Activated CD4-positive, alpha-beta T cell treated with anti-CD3 and anti-CD28 coated beads for 1 hour (primary cell): ENCODE data around the gene LDLRAD2.
"Not testable (repeated sequence)": the region's sequence is repeated elsewhere in the genome, so short reads cannot be mapped to it uniquely, and the experiment has no call there.

Experiments
- DNase-seq: peaks from one replicate; pipeline ENCODE4 v3.0.0-alpha.2; 2020

The LDLRAD2 gene

GRCh38 chr1:21783679-21784603 lies 28.1 kb upstream of the LDLRAD2 start:
- no peak for DNase-seq

GRCh38 chr1:21785764-21786163 lies 26.3 kb upstream of the LDLRAD2 start:
- DNase-seq = not testable (repeated sequence)

DNA sequence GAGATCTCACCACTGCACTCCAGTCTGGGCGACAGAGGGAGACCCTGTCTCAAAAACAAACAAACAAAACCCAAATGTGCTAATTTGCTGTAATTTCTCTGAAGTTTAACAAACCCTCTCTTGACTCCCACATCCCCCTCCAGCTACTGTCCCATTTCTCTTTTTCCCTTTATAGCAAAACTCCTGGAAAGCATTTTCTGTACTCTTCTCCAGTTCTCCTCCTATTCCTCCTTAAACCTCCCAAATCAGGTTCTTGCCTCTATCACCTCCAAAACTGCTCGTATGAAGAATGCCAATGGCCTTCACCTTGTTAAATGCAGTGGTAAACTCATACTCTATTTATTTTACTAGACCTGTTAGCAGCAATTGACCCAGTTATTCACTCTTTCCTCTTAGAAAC lies 25.4 kb upstream of the LDLRAD2 start:
- no peak for DNase-seq

DNA sequence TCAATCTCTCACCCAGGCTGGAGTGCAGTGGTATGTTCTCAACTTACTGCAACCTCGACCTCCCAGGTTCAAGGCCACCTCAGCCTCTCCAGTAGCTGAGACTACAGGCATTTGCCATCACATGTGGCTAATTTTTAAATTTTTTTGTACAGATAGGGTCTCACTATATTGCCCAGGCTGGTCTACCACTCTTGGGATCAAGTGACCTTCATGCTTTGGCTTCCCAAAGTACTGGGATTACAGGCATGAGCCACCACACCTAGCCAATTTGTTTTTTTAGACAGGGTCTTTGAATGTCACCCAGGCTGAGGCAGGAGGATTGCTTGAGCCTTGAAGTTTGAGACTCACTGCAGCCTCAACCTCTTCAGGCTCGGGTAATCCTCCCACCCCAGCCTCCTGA lies 19.0 kb upstream of the LDLRAD2 start:
- no peak for DNase-seq

GRCh38 chr1:21794656-21795055 lies 17.4 kb upstream of the LDLRAD2 start:
- no peak for DNase-seq

DNA sequence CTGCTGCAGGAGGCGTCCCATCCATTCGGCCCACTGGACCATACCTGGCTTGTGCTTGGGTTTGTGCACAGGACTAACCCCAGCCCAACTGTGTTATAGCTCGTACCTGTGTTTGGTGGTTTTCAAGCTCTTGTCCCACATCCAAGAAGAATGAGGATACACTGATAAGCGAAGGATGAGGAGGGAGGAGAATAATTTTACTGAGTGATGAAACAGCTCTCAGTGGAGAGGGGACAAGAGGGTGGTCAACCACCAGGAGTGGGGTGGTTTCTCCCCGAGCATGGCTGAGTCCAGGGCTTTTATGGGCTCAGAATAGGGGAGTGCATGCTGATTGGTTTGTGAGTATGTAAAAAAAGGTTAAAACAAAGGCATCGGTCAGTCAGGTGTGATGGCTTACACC lies 17.0 kb upstream of the LDLRAD2 start:
- no peak for DNase-seq

GRCh38 chr1:21799730-21800129 lies 12.3 kb upstream of the LDLRAD2 start:
- DNase-seq = no peak

DNA sequence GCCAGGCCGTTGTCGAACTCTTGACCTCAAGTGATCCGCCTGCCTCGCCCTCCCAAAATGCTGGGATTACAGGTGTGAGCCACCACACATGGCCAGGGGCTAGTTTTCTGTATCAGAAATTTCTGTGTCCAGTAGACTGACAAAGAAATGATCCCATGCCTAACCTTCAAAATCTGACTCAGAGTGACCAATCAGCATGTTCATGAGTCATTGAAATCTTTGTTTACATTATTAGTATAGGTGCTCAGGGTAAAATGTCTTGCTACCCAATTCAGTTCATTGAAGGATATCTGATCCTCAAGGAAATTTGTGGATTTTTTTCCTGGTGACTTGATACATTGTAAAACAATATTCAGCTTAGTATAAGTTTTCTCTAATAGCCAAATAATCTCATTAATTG lies 11.0 kb upstream of the LDLRAD2 start:
- DNase-seq = no peak

- no peak for DNase-seq
Measured at GRCh38 chr1:21804536-21804935, 7.5 kb upstream of the LDLRAD2 start.

GRCh38 chr1:21813542-21813941 lies 1.5 kb downstream of the LDLRAD2 start:
- DNase-seq = no peak

- DNase-seq = no peak
Measured at GRCh38 chr1:21814241-21814918, 2.3 kb downstream of the LDLRAD2 start.

DNA sequence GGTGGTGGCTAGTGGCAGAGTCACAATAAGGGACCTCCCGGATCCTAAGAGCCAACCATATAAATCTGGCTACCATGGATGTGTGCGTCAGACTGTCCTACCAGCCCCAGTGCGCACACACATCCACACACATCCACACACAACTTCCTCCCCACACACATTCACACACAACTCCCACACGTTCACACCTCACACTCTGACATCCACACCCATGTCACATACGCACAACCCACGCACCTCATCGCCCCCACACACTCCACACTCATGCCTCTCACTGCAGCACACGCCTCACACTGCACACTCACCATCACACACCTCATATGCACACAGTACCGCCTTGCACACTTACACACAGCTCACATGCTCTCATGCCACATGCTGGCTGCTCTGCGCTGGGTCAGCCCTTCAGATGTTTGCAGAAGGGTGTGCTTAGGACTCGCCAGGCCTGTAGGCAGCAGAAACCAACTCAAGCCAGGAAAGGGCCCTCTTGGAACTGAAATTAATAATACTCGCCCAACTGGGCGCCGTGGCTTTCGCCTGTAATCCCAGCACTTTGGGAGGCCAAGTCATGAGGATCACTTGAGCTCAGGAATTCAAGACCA lies 3.0 kb downstream of the LDLRAD2 start:
- no peak for DNase-seq

DNA sequence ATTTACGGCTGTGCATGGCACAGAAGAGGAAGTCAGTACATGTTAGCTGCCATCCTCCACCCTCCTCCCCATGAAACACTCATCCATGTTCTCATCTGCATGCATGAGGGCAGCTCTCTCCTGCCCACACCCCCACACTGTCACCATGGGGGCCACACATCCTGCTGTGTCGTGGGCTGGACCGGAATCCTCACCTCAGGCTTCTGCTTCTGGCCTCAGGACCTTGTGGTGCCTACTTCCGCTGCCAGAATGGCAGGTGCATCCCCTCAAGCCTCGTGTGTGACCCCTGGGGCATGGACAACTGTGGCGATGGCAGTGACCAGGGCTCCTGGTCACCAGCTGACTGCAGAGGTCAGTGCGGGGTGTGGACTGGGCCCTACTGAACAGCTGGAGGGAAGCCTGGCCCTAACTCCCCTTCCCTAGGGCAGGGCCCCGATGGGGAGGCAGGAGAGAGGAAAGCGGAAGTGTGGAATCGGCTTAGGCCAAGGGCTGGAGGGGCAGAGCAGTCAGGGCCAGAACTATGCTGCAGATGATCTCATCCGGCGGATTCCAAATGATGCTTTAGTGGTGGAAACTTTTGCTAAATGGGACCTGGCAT lies 3.8 kb downstream of the LDLRAD2 start:
- DNase-seq = no peak

GRCh38 chr1:21816602-21817302 lies 4.7 kb downstream of the LDLRAD2 start:
- no peak for DNase-seq

DNA sequence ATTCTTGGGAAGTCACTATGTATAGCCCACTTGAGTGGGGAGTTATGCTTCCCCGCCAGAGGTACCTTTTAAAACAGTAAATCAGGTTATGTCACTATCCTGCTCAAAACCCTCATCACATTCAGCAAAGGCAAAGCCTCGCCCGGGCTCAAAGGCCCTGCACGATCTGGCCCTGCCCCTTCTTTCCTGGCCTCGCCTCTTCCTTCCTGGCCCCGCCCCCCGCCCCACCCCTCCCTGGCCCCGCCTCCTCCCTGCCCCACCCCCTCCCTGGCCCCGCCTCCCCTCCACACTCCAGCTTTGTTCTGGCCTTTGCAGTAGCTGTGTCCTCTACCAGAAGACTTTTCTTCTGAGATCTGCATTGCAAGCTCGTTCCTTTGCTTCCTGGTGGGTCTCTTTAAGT lies 6.6 kb downstream of the LDLRAD2 start:
- no peak for DNase-seq

DNA sequence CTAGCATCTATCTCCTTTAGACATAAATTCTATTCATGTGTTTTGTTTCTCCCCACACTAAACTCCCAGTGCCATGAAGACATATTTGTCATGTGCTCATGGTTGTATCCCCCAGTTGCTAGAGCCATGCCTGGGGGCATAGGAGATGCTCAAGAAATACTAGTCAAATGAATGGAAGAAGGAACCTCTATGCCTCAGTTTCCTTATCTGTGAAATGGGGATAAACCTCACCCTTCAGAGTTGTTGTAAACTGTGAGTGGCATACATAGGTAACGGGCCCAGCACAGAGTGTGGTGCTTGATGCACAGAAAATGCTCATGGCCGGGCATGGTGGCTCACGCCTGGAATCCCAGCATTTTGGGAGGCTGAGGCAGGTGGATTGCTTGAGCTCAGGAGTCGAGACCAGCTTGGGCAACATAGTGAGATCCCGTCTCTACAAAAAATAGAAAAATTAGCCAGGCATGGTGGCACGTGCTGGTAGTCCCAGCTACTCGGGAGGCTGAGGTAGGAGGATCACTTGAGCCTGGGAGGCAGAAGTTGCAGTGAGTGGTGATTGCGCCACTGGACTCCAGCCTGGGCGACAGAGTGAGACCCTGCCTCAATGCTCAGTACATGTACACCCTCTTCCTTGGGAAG lies 8.7 kb downstream of the LDLRAD2 start:
- no peak for DNase-seq

DNA sequence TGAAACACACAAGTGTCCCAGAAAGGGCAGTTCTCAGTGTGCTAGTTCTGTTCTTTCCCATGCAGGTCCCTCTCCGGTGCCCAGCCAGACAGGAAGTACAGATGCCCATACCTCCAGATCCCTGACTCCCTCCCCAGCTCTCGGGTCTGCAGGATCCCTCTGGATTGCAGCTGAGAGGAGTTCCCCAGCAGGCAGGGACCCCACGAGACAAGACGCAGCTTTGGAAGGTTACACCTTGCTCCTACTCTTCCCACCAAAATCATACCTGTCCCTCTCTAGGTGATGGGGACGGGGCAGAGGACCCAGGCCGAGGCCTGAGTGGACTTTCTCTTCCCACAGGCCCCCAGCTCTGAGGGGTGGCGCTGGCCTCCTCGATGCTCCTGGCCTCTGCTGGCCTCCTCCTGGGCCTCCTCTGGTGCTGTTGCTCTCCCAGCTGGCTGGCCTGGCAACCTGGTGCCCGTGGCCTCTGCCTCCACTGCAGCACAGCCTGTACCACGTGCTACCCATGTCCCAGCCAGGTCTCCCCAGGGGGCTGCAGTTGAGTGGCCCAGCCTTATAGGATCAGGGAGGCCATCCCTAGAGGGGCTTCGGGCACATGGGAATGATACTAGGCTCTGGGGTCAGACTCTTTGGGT lies 9.4 kb downstream of the LDLRAD2 start:
- no peak for DNase-seq

GRCh38 chr1:21822349-21822748 lies 10.3 kb downstream of the LDLRAD2 start:
- DNase-seq = no peak

DNA sequence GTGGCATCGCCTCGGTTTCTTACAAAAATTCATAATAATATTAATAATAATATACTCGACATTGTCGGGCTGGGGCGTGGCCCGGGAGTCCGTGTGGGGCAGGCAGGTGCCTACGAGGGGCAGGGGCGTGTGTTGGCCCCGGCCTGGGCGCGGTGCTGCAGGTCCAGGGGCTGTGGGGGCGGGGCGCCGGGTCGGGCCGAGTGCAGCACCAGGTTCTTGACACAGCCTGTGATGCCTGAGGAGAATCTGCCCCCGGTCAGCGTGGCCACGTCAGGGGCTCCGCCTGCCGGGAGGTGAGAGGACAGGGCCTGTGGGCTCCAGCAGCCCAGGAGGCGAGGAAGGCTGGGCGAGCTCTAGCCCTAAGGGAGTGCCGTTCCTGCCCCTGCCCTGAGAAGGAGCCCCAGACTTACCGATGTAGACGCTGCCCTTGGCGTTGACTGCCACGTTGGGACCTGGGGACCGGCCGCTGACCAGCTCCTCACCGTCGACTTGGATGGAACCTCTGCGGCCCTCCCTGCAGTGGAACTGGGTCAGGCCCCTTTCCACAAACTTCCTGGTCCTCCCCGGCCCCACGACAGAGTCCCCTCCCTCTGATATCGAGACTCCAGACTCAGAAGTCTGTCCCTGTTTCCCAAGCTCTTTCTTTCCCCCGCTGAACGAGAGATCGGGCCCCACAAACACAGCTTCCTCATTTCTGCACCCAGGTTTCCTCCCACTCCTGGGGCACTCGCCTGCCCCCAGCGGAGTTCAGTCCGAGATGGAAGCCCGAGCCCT lies 11.3 kb downstream of the LDLRAD2 start:
- no peak for DNase-seq

DNA sequence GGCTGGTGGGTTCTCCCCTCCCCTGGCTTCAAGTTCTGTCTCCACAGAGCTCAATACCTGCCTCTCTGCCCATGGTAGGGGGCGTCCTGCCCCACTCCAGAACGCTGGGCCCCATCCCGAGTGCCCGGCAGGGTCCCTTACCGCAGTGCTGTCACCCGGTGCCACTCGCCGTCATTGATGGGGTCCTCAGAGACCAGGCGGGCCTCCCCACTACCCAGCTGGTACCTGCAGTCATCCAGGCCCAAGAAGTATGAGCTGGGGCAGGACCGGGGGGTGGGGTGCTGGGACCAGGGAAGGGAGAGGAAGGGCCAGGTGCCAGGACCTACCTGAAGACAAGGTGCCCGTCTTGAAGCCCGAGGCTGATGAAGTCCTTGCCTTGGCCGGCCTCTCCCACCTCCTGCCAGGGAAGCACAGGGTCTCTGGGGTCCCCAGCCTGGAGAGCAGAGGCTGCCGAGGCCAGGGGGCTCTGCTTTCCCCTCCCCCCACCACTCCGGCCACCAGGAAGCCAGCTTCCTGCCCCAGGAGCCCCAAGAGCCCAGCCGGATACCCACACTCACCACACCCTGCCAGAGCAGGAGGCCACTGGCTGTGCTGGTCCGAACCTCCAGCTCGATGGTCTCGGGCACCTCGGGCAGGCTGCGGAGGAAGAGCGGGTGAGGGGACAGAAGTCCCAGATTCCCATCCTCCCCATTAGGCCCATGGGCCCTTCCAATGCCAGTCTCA lies 12.1 kb downstream of the LDLRAD2 start:
- no peak for DNase-seq
